GM04504 (cell line): ENCODE data around the gene THUMPD3.
A peak's percentile ranks its signal among the peaks of the same experiment; 100 is the strongest.

ENCODE experiments used
- DNase-seq: peaks from one replicate; pipeline ENCODE4 v3.0.0-alpha.2; 2012; ENCODE audit warnings: low read depth

Gene THUMPD3

GRCh38 chr3:9362731-9363530 lies at the start of gene THUMPD3:
Gene THUMPD3, plus strand, starts transcription at chr3:9363054. Its CDS starts 2,015 bp downstream, at chr3:9365069.
- DNase-seq, result peak; percentile 76

- DNase-seq, result no peak
Observed at GRCh38 chr3:9314796-9315195, 48.1 kb upstream of the THUMPD3 start.

GRCh38 chr3:9316881-9317361 lies 45.9 kb upstream of the THUMPD3 start:
- no peak for DNase-seq

- no peak for DNase-seq
Observed at GRCh38 chr3:9322780-9323179, 40.1 kb upstream of the THUMPD3 start.

GRCh38 chr3:9324944-9325343 lies 37.9 kb upstream of the THUMPD3 start:
- no peak for DNase-seq

GRCh38 chr3:9327578-9327977 lies 35.3 kb upstream of the THUMPD3 start:
- no peak for DNase-seq

- DNase-seq, result no peak
Observed at GRCh38 chr3:9330166-9330703, 32.6 kb upstream of the THUMPD3 start.

- DNase-seq, result no peak
Observed at GRCh38 chr3:9331171-9331570, 31.7 kb upstream of the THUMPD3 start.

- no peak for DNase-seq
Observed at GRCh38 chr3:9332250-9333030, 30.4 kb upstream of the THUMPD3 start.

- DNase-seq, result no peak
Observed at GRCh38 chr3:9339761-9340471, 22.9 kb upstream of the THUMPD3 start.

- DNase-seq, result peak; percentile 76
Observed at GRCh38 chr3:9340472-9340902, 22.4 kb upstream of the THUMPD3 start.

GRCh38 chr3:9342696-9343095 lies 20.2 kb upstream of the THUMPD3 start:
- DNase-seq, result peak; percentile 20

- DNase-seq, result no peak
Observed at GRCh38 chr3:9343115-9343514, 19.7 kb upstream of the THUMPD3 start.

GRCh38 chr3:9345041-9345440 lies 17.8 kb upstream of the THUMPD3 start:
- DNase-seq, result no peak

- no peak for DNase-seq
Observed at GRCh38 chr3:9346141-9346540, 16.7 kb upstream of the THUMPD3 start.

GRCh38 chr3:9347081-9347480 lies 15.8 kb upstream of the THUMPD3 start:
- DNase-seq, result no peak

- peak; percentile 60 for DNase-seq
Observed at GRCh38 chr3:9347887-9348286, 15.0 kb upstream of the THUMPD3 start.

GRCh38 chr3:9349321-9350117 lies 13.3 kb upstream of the THUMPD3 start:
- DNase-seq, result peak; percentile 79

GRCh38 chr3:9351709-9352126 lies 11.1 kb upstream of the THUMPD3 start:
- no peak for DNase-seq

- peak; percentile 36 for DNase-seq
Observed at GRCh38 chr3:9352917-9353752, 9.7 kb upstream of the THUMPD3 start.
